Activated gamma-delta T cell treated with Interleukin-2 at 50 U/mL for 16 hours (primary cell): ENCODE data around the gene WEE1.
A peak's percentile ranks its signal among the peaks of the same experiment; 100 is the strongest.

Experiments
- DNase-seq: peaks from one replicate; pipeline ENCODE4 v3.0.0-alpha.2; 2020

WEE1 gene

DNA sequence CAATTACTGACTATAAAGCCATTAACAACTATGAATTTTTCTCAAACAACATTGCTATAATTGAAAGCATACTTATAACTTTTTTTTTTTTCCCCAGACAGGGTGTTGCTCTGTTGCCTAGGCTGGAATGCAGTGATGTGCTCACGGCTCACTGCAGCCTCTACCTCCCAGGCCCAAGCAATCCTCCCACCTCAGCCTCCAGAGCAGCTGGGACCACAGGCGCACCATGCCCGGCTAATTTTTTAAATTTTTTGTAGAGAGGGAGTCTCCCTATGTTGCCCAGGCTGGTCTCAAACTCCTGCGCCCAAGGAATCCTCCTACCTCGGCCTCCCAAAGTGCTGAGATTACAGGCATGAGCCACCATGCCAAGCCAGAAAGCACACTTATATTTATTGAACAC lies 6.1 kb upstream of the WEE1 start:
- DNase-seq: no peak

DNA sequence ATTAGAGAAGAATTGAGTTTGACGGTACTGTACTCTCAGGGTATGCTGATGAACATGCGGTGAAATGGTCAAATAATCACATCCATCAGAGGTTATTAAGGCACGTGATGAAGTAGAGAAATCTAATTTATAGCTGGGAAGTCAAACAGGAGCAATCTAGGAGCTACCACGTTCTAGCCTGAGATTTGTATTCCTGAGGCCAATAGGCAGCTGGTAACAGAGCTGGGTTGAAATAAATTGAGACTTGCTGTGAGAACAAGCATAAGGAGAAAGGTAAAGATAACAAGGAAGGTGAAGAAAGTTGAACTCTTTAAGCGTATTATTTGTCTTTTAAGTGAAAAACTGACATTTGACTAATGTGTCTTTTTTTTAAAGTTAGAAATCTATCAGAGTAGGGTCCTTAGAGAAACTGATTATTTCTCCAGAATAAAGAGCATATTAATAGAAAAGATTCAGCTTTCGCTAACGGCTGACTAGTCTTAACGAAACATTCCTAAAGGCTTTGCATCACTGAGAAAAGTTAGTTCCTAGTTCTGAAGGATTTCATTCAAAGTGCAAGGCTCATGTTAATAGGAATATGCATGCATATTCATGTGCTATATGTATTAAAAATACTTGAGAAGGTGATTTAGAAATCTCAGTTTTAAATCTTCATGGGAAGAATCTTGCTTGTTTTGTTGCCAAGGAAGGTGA lies 5.2 kb upstream of the WEE1 start:
- DNase-seq: no peak

DNA sequence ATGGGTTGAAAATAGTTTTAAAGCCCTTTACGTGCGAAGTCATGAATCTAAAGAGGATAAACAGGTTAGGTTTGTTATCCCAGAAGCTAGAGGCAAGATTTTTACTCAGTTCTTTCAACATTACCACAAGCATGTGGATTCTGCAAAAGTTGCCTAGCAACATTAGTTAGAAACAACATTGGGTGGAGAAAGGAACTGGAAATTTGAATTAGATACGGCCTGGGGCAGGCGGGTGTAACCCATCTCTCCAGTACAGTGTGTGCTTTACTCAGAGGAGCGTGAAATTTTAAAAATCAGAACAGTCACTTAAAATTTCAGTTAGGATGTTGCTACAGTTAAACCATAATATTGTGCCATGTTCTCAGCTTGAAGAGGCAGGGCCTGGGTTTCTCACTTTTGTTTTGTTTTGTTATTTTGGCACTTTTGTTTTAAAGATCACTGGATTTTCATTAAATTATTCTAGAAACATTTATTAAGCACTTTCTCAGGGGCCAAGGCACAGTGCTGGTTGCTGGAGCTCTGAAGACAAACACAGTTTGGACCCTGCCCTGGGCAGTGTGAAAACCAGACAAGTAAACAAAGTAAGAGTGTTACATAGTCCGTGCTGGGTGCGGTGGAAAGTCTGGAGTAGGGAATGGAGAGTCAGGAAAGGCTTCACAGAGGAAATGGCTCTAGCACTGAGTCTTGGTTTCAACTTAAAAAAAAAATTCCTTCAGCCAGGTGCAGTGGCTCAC lies 4.4 kb upstream of the WEE1 start:
- DNase-seq: no peak

GRCh38 chr11:9569588-9570164 lies 3.8 kb upstream of the WEE1 start:
- DNase-seq: no peak

DNA sequence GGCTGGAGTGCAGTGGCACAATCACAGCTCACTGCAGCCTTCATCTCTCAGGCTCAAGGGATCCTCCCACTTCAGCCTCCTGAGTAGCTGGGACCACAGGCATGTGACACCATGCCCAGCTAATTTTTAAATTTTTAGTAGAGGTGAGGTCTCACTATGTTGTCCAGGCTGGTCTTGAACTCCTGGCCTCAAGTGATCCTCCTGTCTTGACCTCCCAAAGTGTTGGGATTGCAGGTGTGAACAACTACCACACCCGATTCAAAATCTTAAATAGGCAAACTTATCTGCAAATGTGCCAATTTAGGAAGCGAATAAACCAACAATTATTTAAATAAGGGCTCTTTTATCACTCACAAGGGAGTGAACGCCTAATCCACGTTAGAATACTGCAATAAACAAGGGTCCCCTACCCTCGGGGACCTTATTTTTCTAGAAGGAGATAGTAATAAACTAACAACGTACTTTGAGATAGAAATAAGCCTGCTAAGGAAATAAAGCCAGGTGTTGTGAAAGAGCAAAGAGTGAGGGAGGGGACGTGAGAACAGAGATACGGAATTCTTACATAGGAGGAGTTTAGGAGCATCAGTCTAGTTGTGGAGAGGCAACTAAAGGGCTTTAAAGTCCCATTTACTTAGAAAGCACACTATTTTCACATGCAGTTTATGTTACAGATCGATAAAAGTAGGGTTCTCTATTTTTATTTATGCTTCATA lies 3.0 kb upstream of the WEE1 start:
- no peak for DNase-seq

GRCh38 chr11:9571071-9571762 lies 2.3 kb upstream of the WEE1 start:
- DNase-seq: no peak

- no peak for DNase-seq
Measured at GRCh38 chr11:9571763-9572115, 1.7 kb upstream of the WEE1 start.

- DNase-seq: no peak
Measured at GRCh38 chr11:9573775-9574621, 528 bp downstream of the WEE1 start.

- peak; percentile 9 for DNase-seq
Measured at GRCh38 chr11:9574622-9575259, 1.3 kb downstream of the WEE1 start.

GRCh38 chr11:9575260-9576240 lies 2.1 kb downstream of the WEE1 start:
- no peak for DNase-seq

DNA sequence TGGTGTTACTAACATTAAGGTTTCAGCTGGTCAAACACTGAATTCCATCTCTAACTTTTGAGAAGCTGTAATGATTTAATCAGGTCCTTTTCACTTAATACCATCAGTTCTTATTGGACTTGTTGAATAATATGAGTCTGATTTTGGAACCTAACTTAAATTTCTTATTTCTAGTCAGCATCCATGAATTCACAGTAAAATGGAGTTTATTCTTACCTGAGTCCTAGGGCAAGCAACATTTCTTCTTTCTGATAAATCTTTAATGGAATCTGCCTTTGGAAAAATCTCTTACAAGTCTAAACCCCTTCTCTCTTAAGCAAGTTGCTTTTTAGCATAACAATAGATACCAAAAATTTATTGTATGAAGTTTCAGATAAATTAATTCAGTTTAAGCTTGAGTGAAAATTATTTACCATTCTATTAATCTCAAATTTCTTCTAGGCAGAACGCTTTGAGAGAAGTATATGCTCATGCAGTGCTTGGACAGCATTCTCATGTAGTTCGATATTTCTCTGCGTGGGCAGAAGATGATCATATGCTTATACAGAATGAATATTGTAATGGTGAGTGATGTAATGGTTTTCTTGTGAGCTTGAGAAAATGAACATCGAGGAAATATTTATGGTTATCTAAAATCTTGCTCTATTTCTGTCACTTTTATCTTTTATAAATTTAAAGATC lies 3.4 kb downstream of the WEE1 start:
- no peak for DNase-seq

DNA sequence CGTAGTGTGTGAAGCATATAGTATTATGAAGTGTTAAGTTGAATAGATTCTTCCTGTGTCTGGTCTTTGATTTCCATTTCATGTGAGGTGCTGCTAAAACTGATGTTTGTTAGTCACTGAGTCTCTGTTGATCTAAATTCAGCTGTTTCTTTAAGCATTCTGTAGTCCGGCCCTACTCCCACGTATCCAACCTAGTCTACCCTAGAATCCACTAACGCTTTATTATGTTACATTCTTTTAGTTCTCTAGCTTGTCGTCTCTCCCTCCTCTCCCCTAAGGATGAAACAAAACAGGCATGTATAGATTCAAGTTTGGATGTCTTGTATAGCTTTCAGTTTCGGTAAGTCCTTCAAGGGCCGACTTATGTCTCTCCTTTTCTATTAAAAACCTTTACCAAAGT lies 4.1 kb downstream of the WEE1 start:
- DNase-seq: no peak

- no peak for DNase-seq
Measured at GRCh38 chr11:9580894-9581293, 7.4 kb downstream of the WEE1 start.

GRCh38 chr11:9581556-9582161 lies 8.2 kb downstream of the WEE1 start:
- no peak for DNase-seq

DNA sequence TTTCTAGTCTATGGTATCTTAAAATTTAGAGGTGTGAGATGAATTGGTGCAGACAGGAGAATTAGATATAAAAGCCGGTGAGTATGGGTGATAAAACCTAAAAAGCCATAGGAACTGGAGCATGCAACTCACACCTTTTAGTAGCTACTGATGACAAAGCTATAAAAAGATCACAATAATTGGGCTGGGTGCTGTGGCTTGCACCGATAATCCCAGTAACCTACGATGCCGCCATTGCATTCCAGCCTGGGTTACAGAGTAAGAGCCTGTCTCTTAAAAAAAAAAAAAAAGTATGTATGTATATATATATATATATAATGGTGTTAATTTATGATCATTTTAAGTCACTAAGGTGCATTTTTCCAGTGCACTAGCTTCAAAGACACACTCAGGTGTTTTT lies 17.2 kb downstream of the WEE1 start:
- DNase-seq: no peak

DNA sequence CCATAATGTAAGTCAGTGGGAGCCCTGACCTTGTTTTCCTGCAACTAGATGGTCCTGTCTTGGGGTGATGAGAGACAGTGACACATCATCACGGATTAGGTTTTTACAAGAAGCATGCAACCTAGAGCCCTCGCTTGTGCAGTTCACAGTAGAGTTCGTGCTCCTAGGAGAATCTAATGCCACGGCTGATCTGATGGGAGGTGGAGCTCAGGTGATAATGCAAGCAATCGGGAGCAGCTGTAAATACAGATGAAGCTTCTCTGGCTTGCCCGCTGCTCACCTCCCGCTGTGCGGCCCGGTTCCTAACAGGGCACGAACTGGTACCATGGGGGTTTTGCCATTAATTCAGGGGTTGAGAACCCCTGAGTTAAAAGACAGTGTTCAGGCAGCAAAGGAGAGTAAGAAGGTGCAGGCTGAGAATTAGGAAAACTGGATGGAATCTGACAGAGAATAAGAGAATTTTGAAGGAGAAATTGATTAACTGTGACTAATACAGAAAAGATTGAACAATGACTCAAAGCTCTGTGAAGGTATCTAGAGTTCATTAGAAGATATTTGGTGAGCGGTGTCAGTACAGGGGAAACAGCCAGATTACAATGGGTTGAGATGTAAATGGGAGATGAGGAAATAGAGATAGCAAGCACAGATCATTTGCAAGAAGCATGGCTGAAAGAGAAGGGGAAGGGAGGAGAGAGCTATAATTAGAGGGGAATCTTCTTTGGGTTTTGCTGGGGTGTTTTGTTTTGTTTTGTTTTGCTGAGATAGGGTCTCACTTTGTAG lies 21.0 kb downstream of the WEE1 start:
- no peak for DNase-seq

DNA sequence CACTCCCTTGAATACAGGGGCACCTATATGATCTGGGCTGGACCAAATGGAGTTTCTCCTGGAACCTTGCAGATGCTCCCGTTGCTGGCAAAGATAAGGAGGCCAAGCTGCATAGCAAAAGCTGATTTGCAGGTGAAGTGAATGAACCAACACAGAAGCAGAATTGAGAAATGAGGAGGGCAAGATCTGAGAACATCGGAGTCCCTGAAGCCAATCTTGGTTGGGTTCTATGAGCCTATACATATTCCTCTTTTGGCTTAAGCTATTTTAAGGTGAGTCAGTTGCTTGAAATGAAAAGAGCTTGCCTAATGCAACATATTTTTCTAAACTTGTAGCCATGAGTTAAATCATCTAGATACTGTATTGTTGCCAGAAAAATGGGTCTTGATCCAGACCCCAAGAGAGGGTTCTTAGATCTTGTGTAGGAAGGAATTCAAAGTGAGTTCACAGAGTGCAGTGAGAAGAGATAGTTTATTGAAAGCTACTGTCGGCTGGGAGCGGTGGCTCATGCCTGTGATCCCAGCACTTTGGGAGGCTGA lies 23.5 kb downstream of the WEE1 start:
- no peak for DNase-seq

- DNase-seq: no peak
Measured at GRCh38 chr11:9600166-9600565, 26.7 kb downstream of the WEE1 start.
